A204.1 (cell line): ENCODE measurements around the gene MYB.

Experiments used
- FAIRE-seq: peaks from 2 replicates; lab custom pipeline; 2012; peaks lifted over from hg19 to GRCh38; lab: Jason Lieb, UNC

MYB gene

GRCh38 chr6:135251498-135252441 lies 70.7 kb downstream of the MYB start:
- FAIRE-seq = no peak

DNA sequence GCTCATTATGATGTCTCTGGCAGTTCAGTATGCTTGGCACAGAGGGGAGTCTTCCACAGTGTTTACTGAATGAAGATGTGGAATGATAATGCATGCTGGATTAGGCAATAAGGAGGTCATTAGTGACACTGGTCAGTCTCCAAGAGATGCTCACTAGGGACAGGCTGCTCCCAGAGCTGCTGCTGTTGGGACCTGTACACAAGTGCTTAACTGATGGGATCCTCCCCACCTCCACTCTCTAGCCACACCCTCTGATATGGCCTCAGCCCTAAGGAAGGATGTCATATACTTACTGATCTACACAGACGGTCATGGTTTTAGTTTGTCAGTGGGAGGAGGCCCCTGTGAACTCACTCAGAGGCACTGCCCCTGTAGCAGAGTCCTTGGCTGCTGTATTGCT lies 73.4 kb downstream of the MYB start:
- no peak for FAIRE-seq

- no peak for FAIRE-seq
Observed at GRCh38 chr6:135256866-135257265, 75.8 kb downstream of the MYB start.

- no peak for FAIRE-seq
Observed at GRCh38 chr6:135257631-135258405, 76.7 kb downstream of the MYB start.

DNA sequence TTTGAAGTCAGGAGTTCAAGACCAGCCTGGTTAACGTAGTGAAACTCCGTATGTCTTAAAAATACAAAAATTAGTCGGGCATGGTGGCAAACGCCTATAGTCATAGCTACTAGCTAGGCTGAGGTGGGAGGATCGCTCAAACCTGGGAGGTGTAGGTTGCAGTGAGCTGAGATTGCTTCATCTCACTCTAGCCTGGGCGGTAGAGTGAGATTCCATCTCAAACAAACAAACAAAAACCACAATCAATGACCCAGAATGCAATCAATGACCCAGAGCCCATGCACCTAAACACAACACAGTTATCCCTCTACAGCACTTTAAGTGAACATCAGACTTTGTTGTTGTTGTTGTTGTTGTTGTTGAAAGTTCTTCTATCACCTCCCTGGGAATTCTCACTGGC lies 77.9 kb downstream of the MYB start:
- FAIRE-seq = no peak

- FAIRE-seq = no peak
Observed at GRCh38 chr6:135260612-135261011, 79.5 kb downstream of the MYB start.

DNA sequence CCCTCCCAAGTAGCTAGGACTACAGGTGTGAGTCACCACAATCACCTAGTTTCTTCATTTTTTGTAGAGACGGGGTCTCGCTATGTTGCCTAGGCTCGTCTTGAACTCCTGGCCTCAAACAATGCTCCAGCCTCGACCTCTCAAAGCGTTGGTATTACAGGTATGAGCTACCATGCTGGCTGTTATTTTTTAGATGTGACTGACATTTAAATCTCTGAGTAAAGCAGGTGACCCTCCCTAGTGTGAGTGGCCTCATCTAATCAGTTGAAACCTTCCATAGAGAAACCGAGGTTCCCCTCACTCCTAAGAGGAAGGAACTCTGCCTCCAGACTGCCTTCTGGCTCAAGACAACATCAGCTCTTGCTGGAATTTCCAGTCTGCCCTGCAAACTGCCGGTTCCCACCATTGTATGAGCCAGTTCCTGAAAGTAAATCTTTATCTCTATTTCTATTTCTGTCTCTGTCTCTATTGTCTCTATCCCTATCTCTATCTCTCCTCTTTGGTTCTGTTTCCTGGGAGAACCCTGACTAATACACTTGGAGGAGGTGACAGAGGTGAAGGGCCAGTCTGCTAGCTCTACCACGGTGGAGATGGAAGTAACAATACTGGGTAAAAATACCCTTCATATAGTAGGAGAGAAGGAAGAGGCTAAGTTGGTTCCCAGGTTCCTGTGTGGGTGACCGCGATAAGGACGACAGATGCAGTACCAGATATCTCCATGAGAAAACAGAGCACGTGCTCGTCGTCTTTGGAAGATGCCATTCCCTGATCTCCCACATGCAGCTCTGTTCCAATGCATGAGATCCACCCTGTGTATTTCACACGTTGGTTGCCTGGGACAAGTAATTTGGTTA lies 81.0 kb downstream of the MYB start:
- no peak for FAIRE-seq

DNA sequence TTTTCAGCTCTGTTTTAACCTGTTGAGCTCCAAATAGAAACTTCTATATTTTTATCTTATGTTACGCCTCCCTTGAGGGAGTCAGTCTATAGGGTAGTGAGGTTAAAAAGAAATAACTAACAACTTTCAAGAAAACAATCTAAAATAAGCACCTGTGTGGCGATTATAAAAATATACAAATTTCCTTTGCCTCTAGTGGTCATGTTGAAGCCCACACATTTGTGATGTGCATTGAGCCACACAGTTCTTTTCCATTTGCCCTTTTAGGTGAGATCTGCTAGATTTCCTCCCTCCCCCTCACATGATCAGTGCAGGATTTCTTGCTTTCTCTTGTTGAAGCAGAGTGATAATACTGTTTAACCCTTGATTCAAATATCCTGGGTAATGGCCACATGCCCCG lies 84.2 kb downstream of the MYB start:
- FAIRE-seq = no peak

- no peak for FAIRE-seq
Observed at GRCh38 chr6:135266675-135267074, 85.6 kb downstream of the MYB start.

GRCh38 chr6:135267085-135267484 lies 86.0 kb downstream of the MYB start:
- FAIRE-seq = no peak

DNA sequence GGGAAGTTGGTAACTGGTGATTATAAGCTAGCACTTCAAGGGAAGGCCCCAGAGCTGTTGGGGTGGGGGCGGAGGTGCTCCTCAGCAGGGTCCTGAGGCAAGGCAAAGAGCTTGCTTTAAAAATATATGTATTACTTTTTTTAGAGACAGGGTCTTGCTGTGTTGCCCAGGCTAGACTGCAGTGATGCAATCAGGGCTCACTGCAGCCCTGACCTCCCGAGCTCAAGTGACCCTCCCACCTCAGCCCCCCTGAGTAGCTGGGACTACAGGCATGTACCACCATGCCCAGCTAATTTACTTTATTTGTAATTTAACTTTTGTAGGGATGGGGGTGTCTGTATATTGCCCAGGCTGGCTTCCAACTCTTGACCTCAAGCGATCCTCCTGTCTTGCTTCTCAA lies 87.2 kb downstream of the MYB start:
- no peak for FAIRE-seq

- FAIRE-seq = no peak
Observed at GRCh38 chr6:135268740-135269139, 87.6 kb downstream of the MYB start.
